Measurements from ENCODE around the gene RAB9B.

DNA sequence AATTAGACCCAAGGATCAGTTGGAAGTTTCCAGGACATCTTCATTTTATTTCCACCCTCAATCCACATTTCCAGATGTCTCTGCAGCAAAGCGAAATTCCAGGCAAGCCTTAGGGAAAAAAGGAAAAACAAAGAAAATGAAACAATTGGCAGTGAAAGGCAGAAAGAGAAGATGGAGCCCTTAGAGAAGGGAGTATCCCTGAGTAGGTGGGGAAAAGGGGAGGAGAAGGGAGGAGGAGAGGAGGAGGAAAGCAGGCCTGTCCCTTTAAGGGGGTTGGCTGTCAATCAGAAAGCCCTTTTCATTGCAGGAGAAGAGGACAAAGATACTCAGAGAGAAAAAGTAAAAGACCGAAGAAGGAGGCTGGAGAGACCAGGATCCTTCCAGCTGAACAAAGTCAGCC, 55.5 kb downstream of the RAB9B start, which contains the start of gene PLP1:
- TF ChIP-seq POLR2A (IDR thresholded peaks at IDR 0.05), result no peak
- TF ChIP-seq CTCF (IDR thresholded peaks at IDR 0.05), result no peak
- no peak for TF ChIP-seq EP300 (IDR thresholded peaks at IDR 0.05)
